ENCODE data around the gene XPO5. TPM values are rescaled to one million over a fixed set of nuclear protein-coding genes. Genes with fewer than 3 reads are reported as not detected.

The XPO5 gene
- total RNA-seq, 2 donors from 2014 or later: 8.8 to 11.8 TPM

DNA sequence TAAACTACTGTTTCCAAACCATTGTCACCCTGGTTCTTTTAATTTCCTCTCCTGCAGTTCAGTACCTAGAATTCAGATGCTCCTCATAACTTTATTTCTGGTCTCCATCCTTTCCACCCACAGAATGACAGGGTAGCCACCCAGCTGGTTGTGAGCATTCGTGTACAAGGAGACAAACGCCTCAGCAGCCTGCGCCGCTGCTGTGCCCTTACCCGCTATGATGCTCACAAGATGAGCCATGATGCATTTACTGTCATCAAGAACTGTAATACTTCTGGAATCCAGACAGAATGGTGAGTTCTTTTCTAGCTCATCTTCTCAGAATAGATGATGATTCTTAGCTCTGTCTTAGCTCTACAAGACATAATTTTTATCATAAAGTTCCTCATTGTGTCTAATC, 34.6 kb upstream of the XPO5 start:
- peaks cover 27% of the 10 kb centered on the region for H3K36me3 ChIP-seq

DNA sequence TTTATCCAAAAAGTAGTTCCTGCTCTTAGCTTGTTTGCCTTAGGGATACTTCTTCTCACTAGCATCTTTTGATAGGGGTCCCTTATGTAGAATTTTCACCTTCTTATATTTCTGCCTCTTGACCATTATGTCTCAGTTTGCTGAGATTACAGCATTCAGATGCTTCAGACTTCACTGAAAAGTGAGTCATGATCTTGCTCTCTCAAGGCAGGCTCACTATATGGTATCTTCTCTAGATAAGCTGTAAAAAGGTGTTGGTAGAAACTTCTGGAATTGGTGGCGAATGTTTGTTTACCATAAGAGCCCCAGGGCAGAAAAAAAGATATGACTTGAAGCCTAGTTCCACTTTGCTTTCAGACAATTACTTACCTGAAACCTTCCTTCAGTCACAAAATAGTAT, 33.6 kb upstream of the XPO5 start:
- Histone ChIP-seq H3K9me3 (no peaks in the 10 kb centered on the region), H3K4me1 (no peaks in the 10 kb centered on the region), H3K27ac (no peak overlapping the region), H3K36me3 (peaks cover 27% of the 10 kb centered on the region), H3K4me3 (no peak overlapping the region), H3K27me3 (no peaks in the 10 kb centered on the region)
- DNase-seq (ENCODE audit: low spot score): no peak
- no peak for TF ChIP-seq CTCF (IDR thresholded peaks at IDR 0.05)

More for the DNA sequence above, 34.6 kb upstream of the XPO5 start:
- no peaks in the 10 kb centered on the region for H3K4me1 ChIP-seq
- no peak for DNase-seq (ENCODE audit: low spot score)
- TF ChIP-seq CTCF (IDR thresholded peaks at IDR 0.05): no peak
- H3K27me3 ChIP-seq: no peaks in the 10 kb centered on the region
- H3K27ac ChIP-seq: no peak overlapping the region
- H3K9me3 ChIP-seq: no peaks in the 10 kb centered on the region
- no peak overlapping the region for H3K4me3 ChIP-seq

- TF ChIP-seq CTCF (IDR thresholded peaks at IDR 0.05): no peak
- H3K9me3 ChIP-seq: no peaks in the 10 kb centered on the region
- H3K36me3 ChIP-seq: peaks cover 21% of the 10 kb centered on the region
- H3K4me1 ChIP-seq: no peaks in the 10 kb centered on the region
- no peak for DNase-seq (ENCODE audit: low spot score)
- no peaks in the 10 kb centered on the region for H3K27me3 ChIP-seq
- H3K4me3 ChIP-seq: no peak overlapping the region
- H3K27ac ChIP-seq: no peak overlapping the region
Measured at GRCh38 chr6:43608807-43609206, 33.0 kb upstream of the XPO5 start.

GRCh38 chr6:43608310-43608763, 32.5 kb upstream of the XPO5 start:
- H3K36me3 ChIP-seq: peaks cover 16% of the 10 kb centered on the region
- peak; percentile 82 to 83 for TF ChIP-seq CTCF (IDR thresholded peaks at IDR 0.05)
- H3K4me3 ChIP-seq: no peak overlapping the region
- no peak overlapping the region for H3K27ac ChIP-seq
- H3K4me1 ChIP-seq: no peaks in the 10 kb centered on the region
- DNase-seq (ENCODE audit: low spot score): peak; percentile 73
- H3K27me3 ChIP-seq: no peaks in the 10 kb centered on the region
- H3K9me3 ChIP-seq: no peaks in the 10 kb centered on the region

GRCh38 chr6:43606019-43606418, 30.2 kb upstream of the XPO5 start:
- TF ChIP-seq CTCF (IDR thresholded peaks at IDR 0.05): no peak
- Histone ChIP-seq H3K36me3 (peaks cover 25% of the 10 kb centered on the region), H3K27ac (no peak overlapping the region), H3K4me3 (no peak overlapping the region), H3K4me1 (no peaks in the 10 kb centered on the region), H3K9me3 (no peaks in the 10 kb centered on the region), H3K27me3 (no peaks in the 10 kb centered on the region)
- no peak for DNase-seq (ENCODE audit: low spot score)

- no peak for TF ChIP-seq CTCF (IDR thresholded peaks at IDR 0.05)
- H3K27ac ChIP-seq: no peak overlapping the region
- no peaks in the 10 kb centered on the region for H3K9me3 ChIP-seq
- no peak overlapping the region for H3K4me3 ChIP-seq
- no peaks in the 10 kb centered on the region for H3K4me1 ChIP-seq
- H3K36me3 ChIP-seq: peaks cover 17% of the 10 kb centered on the region
- DNase-seq (ENCODE audit: low spot score): no peak
- no peaks in the 10 kb centered on the region for H3K27me3 ChIP-seq
Measured at GRCh38 chr6:43604174-43604573, 28.3 kb upstream of the XPO5 start.
